ENCODE results near the gene ZC3H12A.

DNA sequence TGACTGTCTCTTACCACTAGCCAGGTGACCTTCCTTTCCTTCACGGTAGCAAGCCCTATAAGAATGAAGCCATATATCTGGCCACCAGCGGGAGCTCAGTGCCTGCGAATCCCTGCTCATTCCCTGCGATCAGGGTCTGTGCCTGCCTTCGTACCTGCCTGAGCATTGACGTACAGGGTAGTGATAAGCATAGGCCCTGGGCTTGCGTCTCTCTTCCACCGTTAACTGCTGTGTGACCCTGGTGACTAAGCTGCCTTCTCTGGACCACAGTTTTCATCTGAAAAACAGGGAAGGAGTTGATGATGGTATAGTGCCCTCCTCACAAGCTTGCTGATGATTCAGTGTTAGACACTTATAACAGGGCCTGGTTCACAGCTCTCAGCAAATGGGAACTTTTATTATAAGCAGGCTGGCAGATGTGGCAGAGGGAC is 4.1 kb downstream of the ZC3H12A start:
- TF ChIP-seq POLR2A (IDR thresholded peaks at IDR 0.05) (no peak), CTCF (IDR thresholded peaks at IDR 0.05) (no peak)

Measured in lower leg skin (tissue), 3 donors.